ENCODE results near the gene CLIP2. TPM values are rescaled to one million over a fixed set of nuclear protein-coding genes. Genes with fewer than 3 reads are reported as not detected.

CLIP2 gene
- total RNA-seq, 4 donors from 2014 or later = 84.5 to 157 (median 111) TPM

- intact Hi-C loops (cut with DNase I; ENCODE audit: low total_unique reads) = loop anchor here (10.0 kb wide), 1 partner anchor 63 kb away; no protein-coding TSS in a partner anchor
- Histone ChIP-seq H3K4me3 (no peak overlapping the region), H3K4me1 (no peaks in the 10 kb centered on the region), H3K27ac (no peak overlapping the region), H3K9me3 (peaks cover 7% of the 10 kb centered on the region in 2 donors), H3K27me3 (no peaks in the 10 kb centered on the region), H3K36me3 (no peaks in the 10 kb centered on the region)
- TF ChIP-seq POLR2A (IDR thresholded peaks at IDR 0.05) (no peak), EP300 (IDR thresholded peaks at IDR 0.05; ENCODE audit: low read depth) (no peak), CTCF (IDR thresholded peaks at IDR 0.05) (no peak), POLR2AphosphoS5 (IDR thresholded peaks at IDR 0.05) (no peak)
- DNase-seq = no peak
- WGBS, 2 donors (ENCODE audit: low coverage in 1 of 2) = 67% methylated on average over 10 of the region's 10 CpGs; no CpG with 5 or more reads in 1 of the 2 donors
- in situ Hi-C loops (cut with MboI; ENCODE audit: low pct_ligation_motif_present in 1 of 4, low pct_unique_long_range_greater_than_20kb in 1 of 4, low sequenced_read_pairs in 3 of 4) = loop anchor here in 3 of 4 donors (10.0 to 25.0 kb wide), 4 partner anchors 63 to 246 kb away; no protein-coding TSS in a partner anchor
Measured at GRCh38 chr7:74441801-74442200, 152.6 kb downstream of the CLIP2 start.

- intact Hi-C loops (cut with DNase I; ENCODE audit: low total_unique reads) = loop anchor here (2.0 to 10.0 kb wide), 2 partner anchors 61 to 117 kb away; no protein-coding TSS in a partner anchor
- WGBS, 2 donors (ENCODE audit: low coverage in 1 of 2) = 68 to 79% methylated on average over 10 to 21 of the region's 21 CpGs
- no peak for DNase-seq
Measured at GRCh38 chr7:74443543-74444247, 154.5 kb downstream of the CLIP2 start.

GRCh38 chr7:74449144-74449543 lies 159.9 kb downstream of the CLIP2 start:
- in situ Hi-C loops (cut with MboI; ENCODE audit: low pct_ligation_motif_present in 1 of 4, low pct_unique_long_range_greater_than_20kb in 1 of 4, low sequenced_read_pairs in 3 of 4) = loop anchor here in 3 of 4 donors (10.0 to 25.0 kb wide), 4 partner anchors 56 to 238 kb away; no protein-coding TSS in a partner anchor
- no peak overlapping the region for H3K4me3 ChIP-seq
- no peak for DNase-seq
- H3K9me3 ChIP-seq = no peaks in the 10 kb centered on the region
- peaks cover 13 to 18% (median 16%) of the 10 kb centered on the region in 4 donors for H3K4me1 ChIP-seq
- H3K36me3 ChIP-seq = no peaks in the 10 kb centered on the region
- intact Hi-C loops (cut with DNase I; ENCODE audit: low total_unique reads) = loop anchor here (10.0 kb wide), 1 partner anchor 56 kb away; no protein-coding TSS in a partner anchor
- H3K27me3 ChIP-seq = no peaks in the 10 kb centered on the region
- WGBS, 2 donors (ENCODE audit: low coverage in 1 of 2) = 82 to 93% methylated on average over 2 to 4 of the region's 4 CpGs
- TF ChIP-seq CTCF (IDR thresholded peaks at IDR 0.05) = no peak
- no peak for TF ChIP-seq POLR2A (IDR thresholded peaks at IDR 0.05)
- TF ChIP-seq EP300 (IDR thresholded peaks at IDR 0.05; ENCODE audit: low read depth) = no peak
- TF ChIP-seq POLR2AphosphoS5 (IDR thresholded peaks at IDR 0.05) = no peak
- H3K27ac ChIP-seq = no peak overlapping the region

More at GRCh38 chr7:74443543-74444247, 154.5 kb downstream of the CLIP2 start:
- Histone ChIP-seq H3K9me3 (peaks cover under 1 to 2% of the 10 kb centered on the region in 2 donors), H3K36me3 (no peaks in the 10 kb centered on the region), H3K27ac (no peak overlapping the region), H3K4me1 (no peaks in the 10 kb centered on the region), H3K4me3 (no peak overlapping the region), H3K27me3 (no peaks in the 10 kb centered on the region)
- TF ChIP-seq EP300 (IDR thresholded peaks at IDR 0.05; ENCODE audit: low read depth) = no peak
- in situ Hi-C loops (cut with MboI; ENCODE audit: low pct_ligation_motif_present in 1 of 4, low pct_unique_long_range_greater_than_20kb in 1 of 4, low sequenced_read_pairs in 3 of 4) = loop anchor here in 3 of 4 donors (10.0 to 25.0 kb wide), 4 partner anchors 61 to 244 kb away; no protein-coding TSS in a partner anchor

GRCh38 chr7:74449809-74450397 lies 160.7 kb downstream of the CLIP2 start:
- Histone ChIP-seq H3K27me3 (no peaks in the 10 kb centered on the region), H3K4me1 (peaks cover 15 to 25% (median 23%) of the 10 kb centered on the region in 4 donors), H3K36me3 (no peaks in the 10 kb centered on the region), H3K4me3 (no peak overlapping the region), H3K9me3 (no peaks in the 10 kb centered on the region), H3K27ac (no peak overlapping the region)
- TF ChIP-seq POLR2A (IDR thresholded peaks at IDR 0.05) (no peak), EP300 (IDR thresholded peaks at IDR 0.05; ENCODE audit: low read depth) (no peak), POLR2AphosphoS5 (IDR thresholded peaks at IDR 0.05) (no peak), CTCF (IDR thresholded peaks at IDR 0.05) (peak; percentile 81 to 90 (median 87))
- intact Hi-C loops (cut with DNase I; ENCODE audit: low total_unique reads) (loop anchor here (1.0 to 10.0 kb wide), 2 partner anchors 55 to 116 kb away; no protein-coding TSS in a partner anchor), in situ Hi-C loops (cut with MboI; ENCODE audit: low pct_ligation_motif_present in 1 of 4, low pct_unique_long_range_greater_than_20kb in 1 of 4, low sequenced_read_pairs in 3 of 4) (loop anchor here in 3 of 4 donors (10.0 to 25.0 kb wide), 4 partner anchors 55 to 237 kb away; no protein-coding TSS in a partner anchor)
- 63 to 80% methylated on average over 2 to 15 of the region's 15 CpGs for WGBS, 2 donors (ENCODE audit: low coverage in 1 of 2)
- peak; percentile 66 for DNase-seq

All from transverse colon (tissue), 4 donors.